Urothelium cell line (cell line): ENCODE data around the gene MEIOB.
A peak's percentile ranks its signal among the peaks of the same experiment; 100 is the strongest.

ENCODE experiments used
- DNase-seq: peaks from one replicate; pipeline ENCODE4 v3.0.0; 2011; ENCODE audit warnings: low spot score, mixed read lengths
- FAIRE-seq: peaks from 2 replicates; lab custom pipeline; 2011; peaks lifted over from hg19 to GRCh38; lab: Jason Lieb, UNC

Gene MEIOB

GRCh38 chr16:1832838-1833454, 39.0 kb downstream of the MEIOB start:
- no peak for DNase-seq
- FAIRE-seq: no peak

GRCh38 chr16:1831186-1832075, 40.5 kb downstream of the MEIOB start:
- FAIRE-seq: no peak
- DNase-seq: no peak

GRCh38 chr16:1830213-1830612, 41.8 kb downstream of the MEIOB start:
- no peak for DNase-seq
- no peak for FAIRE-seq

GRCh38 chr16:1828645-1829410, 43.1 kb downstream of the MEIOB start:
- DNase-seq (no peak), FAIRE-seq (no peak)

GRCh38 chr16:1826691-1827573, 45.0 kb downstream of the MEIOB start, which contains the start of the genes FAHD1 and HAGH:
FAHD1 (plus strand) TSS chr16:1827206; CDS start chr16:1827239, 33 bp downstream.
HAGH (minus strand) TSS chr16:1826825; CDS start chr16:1826787, 38 bp downstream.
- FAIRE-seq: peak; percentile 97
- peak; percentile 100 for DNase-seq

- DNase-seq (peak; percentile 40), FAIRE-seq (no peak)
Measured at GRCh38 chr16:1825864-1826690, 45.9 kb downstream of the MEIOB start.

GRCh38 chr16:1825381-1825863, 46.5 kb downstream of the MEIOB start:
- DNase-seq (no peak), FAIRE-seq (no peak)

- peak; percentile 97 for FAIRE-seq
- DNase-seq: peak; percentile 58
Measured at GRCh38 chr16:1823821-1824220, 48.1 kb downstream of the MEIOB start.

- DNase-seq: no peak
- no peak for FAIRE-seq
Measured at GRCh38 chr16:1822801-1823200, 49.2 kb downstream of the MEIOB start.

- FAIRE-seq (peak; percentile 37), DNase-seq (no peak)
Measured at GRCh38 chr16:1821861-1822611, 49.9 kb downstream of the MEIOB start.

- FAIRE-seq (no peak), DNase-seq (no peak)
Measured at GRCh38 chr16:1820946-1821290, 51.0 kb downstream of the MEIOB start.

GRCh38 chr16:1820096-1820945, 51.6 kb downstream of the MEIOB start:
- FAIRE-seq (no peak), DNase-seq (no peak)

- FAIRE-seq (no peak), DNase-seq (no peak)
Measured at GRCh38 chr16:1819611-1820010, 52.4 kb downstream of the MEIOB start.

GRCh38 chr16:1818873-1819525, 53.0 kb downstream of the MEIOB start:
- FAIRE-seq: no peak

GRCh38 chr16:1818204-1818872, 53.6 kb downstream of the MEIOB start:
- FAIRE-seq (no peak), DNase-seq (no peak)

More at GRCh38 chr16:1818873-1819525, 53.0 kb downstream of the MEIOB start:
- DNase-seq: no peak

GRCh38 chr16:1817716-1818115, 54.2 kb downstream of the MEIOB start:
- no peak for DNase-seq
- no peak for FAIRE-seq

- DNase-seq (no peak), FAIRE-seq (no peak)
Measured at GRCh38 chr16:1817276-1817589, 54.7 kb downstream of the MEIOB start.
